ENCODE measurements around the gene SBK3.

GRCh38 chr19:55503502-55504251 is 41.7 kb downstream of the SBK3 start:
- TF ChIP-seq GATA3 (IDR thresholded peaks at IDR 0.05; ENCODE audit: low read depth, low read length) (no peak), GATA2 (IDR thresholded peaks at IDR 0.05; ENCODE audit: low read depth, low read length) (no peak)
